ENCODE data around the gene TMTC1. TPM values are rescaled to one million over a fixed set of nuclear protein-coding genes. Genes with fewer than 3 reads are reported as not detected.

Gene TMTC1
- total and polyA plus RNA-seq, 3 donors from 2014 or later = 8.4 to 13.6 (median 11.5) TPM

GRCh38 chr12:29519585-29520182 is 264.1 kb downstream of the TMTC1 start:
- no peaks in the 10 kb centered on the region for H3K36me3 ChIP-seq (ENCODE audit: low read depth, missing control alignments)
- H3K4me3 ChIP-seq = no peak overlapping the region
- H3K27me3 ChIP-seq = no peaks in the 10 kb centered on the region
- no peak overlapping the region for H3K27ac ChIP-seq
- no peaks in the 10 kb centered on the region for H3K4me1 ChIP-seq
- intact Hi-C loops (cut with DNase I; ENCODE audit: low total_unique reads) = no loop called here
- TF ChIP-seq POLR2A (IDR thresholded peaks at IDR 0.05) (no peak), CTCF (IDR thresholded peaks at IDR 0.05) (peak; percentile 35 to 76 (median 48))
- DNase-seq = peak; percentile 43
- H3K9me3 ChIP-seq = no peaks in the 10 kb centered on the region

GRCh38 chr12:29518407-29518806 is 265.3 kb downstream of the TMTC1 start:
- TF ChIP-seq CTCF (IDR thresholded peaks at IDR 0.05) (no peak), POLR2A (IDR thresholded peaks at IDR 0.05) (no peak)
- Histone ChIP-seq H3K4me3 (no peak overlapping the region), H3K4me1 (no peaks in the 10 kb centered on the region), H3K9me3 (no peaks in the 10 kb centered on the region), H3K36me3 (ENCODE audit: low read depth, missing control alignments) (no peaks in the 10 kb centered on the region), H3K27ac (no peak overlapping the region), H3K27me3 (no peaks in the 10 kb centered on the region)
- DNase-seq = no peak
- 74 to 80% methylated on average over 2 of the region's 2 CpGs for WGBS, 2 donors
- intact Hi-C loops (cut with DNase I; ENCODE audit: low total_unique reads) = no loop called here

DNA sequence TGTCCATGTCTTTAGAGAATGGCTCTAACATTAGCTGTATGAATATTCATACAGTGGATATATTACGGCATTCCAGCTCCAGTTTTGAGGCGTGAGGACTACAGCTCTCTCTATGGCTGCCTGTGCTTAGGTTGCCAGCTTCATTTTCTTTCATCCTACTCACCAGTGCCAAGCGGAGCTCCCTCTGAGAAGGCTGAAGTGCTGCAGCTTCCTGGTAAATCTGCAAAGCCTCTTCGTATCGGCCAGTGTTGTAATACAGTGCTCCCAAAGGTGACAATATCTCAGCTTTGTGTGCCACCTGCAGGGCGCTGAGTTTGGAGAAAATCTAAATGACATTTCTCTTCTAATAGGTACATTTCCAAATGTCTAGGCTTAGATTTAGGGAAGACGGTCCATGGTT is 266.5 kb downstream of the TMTC1 start:
- H3K9me3 ChIP-seq = no peaks in the 10 kb centered on the region
- no peaks in the 10 kb centered on the region for H3K4me1 ChIP-seq
- H3K27me3 ChIP-seq = no peaks in the 10 kb centered on the region
- 89 to 91% methylated on average over 7 of the region's 7 CpGs for WGBS, 2 donors
- no peak overlapping the region for H3K4me3 ChIP-seq
- H3K27ac ChIP-seq = no peak overlapping the region
- intact Hi-C loops (cut with DNase I; ENCODE audit: low total_unique reads) = no loop called here
- TF ChIP-seq POLR2A (IDR thresholded peaks at IDR 0.05) = no peak
- no peak for TF ChIP-seq CTCF (IDR thresholded peaks at IDR 0.05)
- DNase-seq = no peak
- no peaks in the 10 kb centered on the region for H3K36me3 ChIP-seq (ENCODE audit: low read depth, missing control alignments)

- no peaks in the 10 kb centered on the region for H3K36me3 ChIP-seq (ENCODE audit: low read depth, missing control alignments)
- no peak overlapping the region for H3K4me3 ChIP-seq
- no peak for TF ChIP-seq CTCF (IDR thresholded peaks at IDR 0.05)
- TF ChIP-seq POLR2A (IDR thresholded peaks at IDR 0.05) = no peak
- no peaks in the 10 kb centered on the region for H3K4me1 ChIP-seq
- WGBS, 2 donors = 86 to 89% methylated on average over 2 of the region's 2 CpGs
- no peaks in the 10 kb centered on the region for H3K27me3 ChIP-seq
- no peak overlapping the region for H3K27ac ChIP-seq
- intact Hi-C loops (cut with DNase I; ENCODE audit: low total_unique reads) = no loop called here
- no peaks in the 10 kb centered on the region for H3K9me3 ChIP-seq
- DNase-seq = no peak
Measured at GRCh38 chr12:29516431-29516875, 267.3 kb downstream of the TMTC1 start.

DNA sequence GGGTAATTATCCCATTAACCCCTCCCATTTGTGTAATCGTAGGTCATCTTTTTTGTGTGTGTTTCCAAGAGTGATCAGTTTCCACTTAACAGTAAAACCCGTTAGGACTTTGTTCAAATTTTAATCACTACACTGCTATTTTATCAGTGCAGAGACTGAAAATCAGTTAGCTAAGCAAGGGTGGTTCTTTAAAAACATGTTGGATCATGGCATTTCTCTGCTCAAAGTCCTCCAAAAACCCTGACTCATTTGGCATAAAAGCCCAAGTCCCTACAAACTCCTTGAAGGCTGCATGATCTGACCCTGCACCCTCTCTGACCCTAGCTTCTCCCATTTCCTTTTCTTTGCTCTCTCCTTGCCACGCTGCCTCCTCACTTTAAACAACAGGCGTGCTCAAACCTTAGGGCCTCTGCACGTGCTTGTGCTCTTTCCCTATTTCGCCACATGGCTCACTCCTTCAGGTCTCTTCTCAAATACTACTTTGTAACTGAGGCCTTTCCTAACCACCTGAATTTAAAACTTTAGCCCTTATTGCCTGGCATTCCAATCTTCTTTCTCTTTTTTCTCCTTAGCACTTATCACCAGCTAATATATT is 273.1 kb downstream of the TMTC1 start:
- no peaks in the 10 kb centered on the region for H3K4me1 ChIP-seq
- no peak overlapping the region for H3K4me3 ChIP-seq
- intact Hi-C loops (cut with DNase I; ENCODE audit: low total_unique reads) = no loop called here
- no peak overlapping the region for H3K27ac ChIP-seq
- TF ChIP-seq CTCF (IDR thresholded peaks at IDR 0.05) = no peak
- TF ChIP-seq POLR2A (IDR thresholded peaks at IDR 0.05) = no peak
- H3K36me3 ChIP-seq (ENCODE audit: low read depth, missing control alignments) = no peaks in the 10 kb centered on the region
- H3K27me3 ChIP-seq = no peaks in the 10 kb centered on the region
- H3K9me3 ChIP-seq = no peaks in the 10 kb centered on the region
- WGBS, 2 donors = 82% methylated on average over 6 of the region's 6 CpGs
- DNase-seq = no peak
